DMS79 treated with DMSO at 0.1 percent for 48 hours (cell line): ENCODE data around the gene MUSK.
A peak's percentile ranks its signal among the peaks of the same experiment; 100 is the strongest.

ENCODE experiments used
- DNase-seq: peaks from one replicate; lab custom pipeline; 2025; lab: John Stamatoyannopoulos, UW

The MUSK gene

GRCh38 chr9:110668570-110669167 lies at the start of gene MUSK:
Gene MUSK, plus strand, starts transcription at chr9:110668791. Its CDS starts 114 bp downstream, at chr9:110668905.
- no peak for DNase-seq

- DNase-seq, result no peak
These were observed 48.8 kb upstream of the MUSK start for GRCh38 chr9:110619831-110620230.

GRCh38 chr9:110620726-110621125 lies 47.9 kb upstream of the MUSK start:
- no peak for DNase-seq

GRCh38 chr9:110622368-110622767 lies 46.2 kb upstream of the MUSK start:
- no peak for DNase-seq

GRCh38 chr9:110623462-110624025 lies 45.0 kb upstream of the MUSK start:
- peak; percentile 78 for DNase-seq

GRCh38 chr9:110626101-110626829 lies 42.3 kb upstream of the MUSK start:
- DNase-seq, result no peak

GRCh38 chr9:110635589-110635988 lies 33.0 kb upstream of the MUSK start:
- no peak for DNase-seq

- DNase-seq, result no peak
These were observed 30.1 kb upstream of the MUSK start for GRCh38 chr9:110638381-110638954.

- no peak for DNase-seq
These were observed 27.9 kb upstream of the MUSK start for GRCh38 chr9:110640736-110641135.

- DNase-seq, result no peak
These were observed 27.3 kb upstream of the MUSK start for GRCh38 chr9:110641293-110641692.

GRCh38 chr9:110648696-110649095 lies 19.9 kb upstream of the MUSK start:
- DNase-seq, result no peak

GRCh38 chr9:110650261-110650660 lies 18.3 kb upstream of the MUSK start:
- no peak for DNase-seq

GRCh38 chr9:110650991-110651411 lies 17.6 kb upstream of the MUSK start:
- DNase-seq, result no peak

GRCh38 chr9:110655754-110656641 lies 12.6 kb upstream of the MUSK start:
- no peak for DNase-seq

- DNase-seq, result no peak
These were observed 8.6 kb upstream of the MUSK start for GRCh38 chr9:110659891-110660541.

- no peak for DNase-seq
These were observed 842 bp downstream of the MUSK start for GRCh38 chr9:110669433-110669832.

GRCh38 chr9:110671849-110672248 lies 3.3 kb downstream of the MUSK start:
- DNase-seq, result no peak

GRCh38 chr9:110672873-110673510 lies 4.4 kb downstream of the MUSK start:
- no peak for DNase-seq

- DNase-seq, result no peak
These were observed 18.9 kb downstream of the MUSK start for GRCh38 chr9:110687497-110687896.

- DNase-seq, result no peak
These were observed 19.7 kb downstream of the MUSK start for GRCh38 chr9:110688329-110688728.

GRCh38 chr9:110691002-110691549 lies 22.5 kb downstream of the MUSK start:
- no peak for DNase-seq
